GM18508 (cell line): ENCODE measurements around the gene GSTA1.
"Not testable (repeated sequence)": the region's sequence is repeated elsewhere in the genome, so short reads cannot be mapped to it uniquely, and the experiment has no call there.

Experiments used
- ATAC-seq: cut with Tn5 transposase; IDR thresholded peaks from one replicate; pipeline ENCODE4 v1.9.1; 2021; ENCODE audit warnings: moderate number of reproducible peaks; ENCODE audit not compliant: insufficient read depth, unreplicated experiment

GSTA1 gene

GRCh38 chr6:52809777-52810176 is 6.2 kb upstream of the GSTA1 start:
- ATAC-seq = not testable (repeated sequence)

- ATAC-seq = no peak
These were observed 5.0 kb upstream of the GSTA1 start for GRCh38 chr6:52808660-52809059.

GRCh38 chr6:52802806-52803205 is 810 bp downstream of the GSTA1 start:
- ATAC-seq = no peak

GRCh38 chr6:52801188-52801841 is 2.3 kb downstream of the GSTA1 start:
- ATAC-seq = no peak

- not testable (repeated sequence) for ATAC-seq
These were observed 4.3 kb downstream of the GSTA1 start for GRCh38 chr6:52799272-52799671.

- not testable (repeated sequence) for ATAC-seq
These were observed 9.2 kb downstream of the GSTA1 start for GRCh38 chr6:52794366-52794765.

GRCh38 chr6:52790861-52791260 is 12.8 kb downstream of the GSTA1 start:
- ATAC-seq = no peak

GRCh38 chr6:52789658-52790057 is 14.0 kb downstream of the GSTA1 start:
- not testable (repeated sequence) for ATAC-seq

GRCh38 chr6:52788478-52788877 is 15.1 kb downstream of the GSTA1 start:
- no peak for ATAC-seq

GRCh38 chr6:52787917-52788316 is 15.7 kb downstream of the GSTA1 start:
- ATAC-seq = no peak

- no peak for ATAC-seq
These were observed 17.2 kb downstream of the GSTA1 start for GRCh38 chr6:52786249-52786956.

GRCh38 chr6:52782696-52783274 is 20.8 kb downstream of the GSTA1 start:
- not testable (repeated sequence) for ATAC-seq

GRCh38 chr6:52782209-52782608 is 21.4 kb downstream of the GSTA1 start:
- ATAC-seq = not testable (repeated sequence)

GRCh38 chr6:52779237-52779636 is 24.4 kb downstream of the GSTA1 start:
- ATAC-seq = no peak

GRCh38 chr6:52776711-52777351 is 26.8 kb downstream of the GSTA1 start:
- ATAC-seq = not testable (repeated sequence)

- not testable (repeated sequence) for ATAC-seq
These were observed 34.2 kb downstream of the GSTA1 start for GRCh38 chr6:52769399-52769798.

GRCh38 chr6:52767658-52768057 is 36.0 kb downstream of the GSTA1 start:
- ATAC-seq = not testable (repeated sequence)

GRCh38 chr6:52763322-52763916 is 40.2 kb downstream of the GSTA1 start, which contains the start of gene GSTA2:
TSS of gene GSTA2 (minus strand) at chr6:52763475. CDS start at chr6:52757947, 5,528 bp downstream.
- ATAC-seq = not testable (repeated sequence)

- not testable (repeated sequence) for ATAC-seq
These were observed 41.7 kb downstream of the GSTA1 start for GRCh38 chr6:52761673-52762491.
